Mesenchymal stem cell (in vitro differentiated cells and primary cell): ENCODE data around the gene CFAP92.

ENCODE experiments used
- DNase-seq: peaks from one replicate; pipeline ENCODE4 v3.0.0-alpha.2; 2013
- H2AFZ ChIP-seq: one replicate; pipeline ENCODE4 v1.6.1; 2013; ENCODE audit warnings: low read depth, mild to moderate bottlenecking, control low read depth, inconsistent platforms, low read length, moderate library complexity
- H2AK5ac ChIP-seq: 2 replicates; pipeline ENCODE4 v1.6.1; 2013; ENCODE audit warnings: low read length, moderate library complexity, mild to moderate bottlenecking, inconsistent platforms; ENCODE audit not compliant: severe bottlenecking
- H2BK120ac ChIP-seq: one replicate; pipeline ENCODE4 v1.6.1; 2013; ENCODE audit warnings: low read depth, mild to moderate bottlenecking, inconsistent platforms, low read length, moderate library complexity
- H2BK12ac ChIP-seq, 2 experiments: one replicate each; pipeline ENCODE4 v1.6.1; 2013; ENCODE audit warnings: inconsistent platforms in 2 of 2, low read length in 2 of 2, mild to moderate bottlenecking in 2 of 2, moderate library complexity in 2 of 2, control low read depth in 1 of 2
- H2BK15ac ChIP-seq: one replicate; pipeline ENCODE4 v1.6.1; 2013; ENCODE audit warnings: mild to moderate bottlenecking, low read depth, inconsistent platforms; ENCODE audit not compliant: poor library complexity, severe bottlenecking
- H2BK5ac ChIP-seq: 2 replicates; pipeline ENCODE4 v1.6.1; 2013; ENCODE audit warnings: low read depth, mild to moderate bottlenecking, low read length, control low read depth, inconsistent platforms; ENCODE audit not compliant: poor library complexity, severe bottlenecking
- H3K14ac ChIP-seq, 2 experiments: one replicate each; pipeline ENCODE4 v1.6.1; 2013; ENCODE audit warnings: inconsistent platforms in 2 of 2, low read length in 2 of 2, control low read depth in 1 of 2, mild to moderate bottlenecking in 1 of 2, moderate library complexity in 1 of 2
- H3K18ac ChIP-seq, 2 experiments: one replicate each; pipeline ENCODE4 v1.6.1; 2013; ENCODE audit warnings: inconsistent platforms in 2 of 2, low read length in 2 of 2, control low read depth in 1 of 2, low read depth in 1 of 2, mild to moderate bottlenecking in 1 of 2
- H3K23ac ChIP-seq, 2 experiments: one replicate each; pipeline ENCODE4 v1.6.1; 2013; ENCODE audit warnings: inconsistent platforms in 2 of 2, low read length in 2 of 2, mild to moderate bottlenecking in 2 of 2, moderate library complexity in 2 of 2, control low read depth in 1 of 2
- H3K27ac ChIP-seq: 2 replicates; pipeline ENCODE4 v1.5.1; 2013; ENCODE audit warnings: mild to moderate bottlenecking, moderate library complexity, low read length, control low read depth, inconsistent platforms; ENCODE audit not compliant: poor library complexity, severe bottlenecking
- H3K27me3 ChIP-seq, 2 experiments: 2 replicates each; pipeline versions ENCODE4 v1.6.1 to v1.7.0; 2013; ENCODE audit warnings: low read length in 2 of 2, mild to moderate bottlenecking in 2 of 2, moderate library complexity in 2 of 2, control low read depth in 1 of 2, inconsistent platforms in 1 of 2; ENCODE audit not compliant: control insufficient read depth in 1 of 2, insufficient read depth in 1 of 2
- H3K36me3 ChIP-seq, 2 experiments: 2 replicates each; pipeline versions ENCODE4 v1.6.1 to v1.7.0; 2013; ENCODE audit warnings: low read length in 2 of 2, control low read depth in 1 of 2, inconsistent platforms in 1 of 2, low read depth in 1 of 2, mild to moderate bottlenecking in 1 of 2; ENCODE audit not compliant: insufficient read depth in 2 of 2, control insufficient read depth in 1 of 2
- H3K4ac ChIP-seq, 2 experiments: one replicate each; pipeline ENCODE4 v1.6.1; 2013; ENCODE audit warnings: inconsistent platforms in 2 of 2, low read length in 2 of 2, mild to moderate bottlenecking in 2 of 2, moderate library complexity in 2 of 2, control low read depth in 1 of 2, low read depth in 1 of 2
- H3K4me1 ChIP-seq: 2 replicates; pipeline ENCODE4 v1.6.1; 2013; ENCODE audit warnings: low read depth, low read length, control low read depth; ENCODE audit not compliant: control insufficient read depth, insufficient read depth
- H3K4me2 ChIP-seq: 2 replicates; pipeline ENCODE4 v1.6.1; 2013; ENCODE audit warnings: low read length, mild to moderate bottlenecking, inconsistent platforms; ENCODE audit not compliant: poor library complexity, severe bottlenecking
- H3K4me3 ChIP-seq, 2 experiments: 2 replicates each; pipeline versions ENCODE4 v1.5.1 to v1.7.0; 2013; ENCODE audit warnings: low read length in 2 of 2, mild to moderate bottlenecking in 2 of 2, control low read depth in 1 of 2, low read depth in 1 of 2; ENCODE audit not compliant: insufficient read depth in 1 of 2
- H3K79me1 ChIP-seq: replicated peaks from 2 replicates; pipeline ENCODE4 v1.6.1; 2013; ENCODE audit warnings: mild to moderate bottlenecking, control low read depth, low read length, inconsistent platforms; ENCODE audit not compliant: poor library complexity, severe bottlenecking
- H3K9ac ChIP-seq: 2 replicates; pipeline ENCODE4 v1.7.0; 2013; ENCODE audit warnings: mild to moderate bottlenecking, low read length, moderate library complexity
- H3K9me3 ChIP-seq: 2 replicates; pipeline ENCODE4 v1.7.0; 2013; ENCODE audit warnings: mild to moderate bottlenecking, low read length; ENCODE audit not compliant: control insufficient read depth
- H4K8ac ChIP-seq: one replicate; pipeline ENCODE4 v1.6.1; 2013; ENCODE audit warnings: inconsistent platforms, mild to moderate bottlenecking, low read length, moderate library complexity
- H4K91ac ChIP-seq: one replicate; pipeline ENCODE4 v1.6.1; 2013; ENCODE audit warnings: mild to moderate bottlenecking, low read length, inconsistent platforms
- WGBS: methylation state at CpG from one replicate; pipeline ENCODE4 v1.1.7; 2013; ENCODE audit warnings: mixed read lengths; 5-methylcytosine and 5-hydroxymethylcytosine counted together

The CFAP92 gene

DNA sequence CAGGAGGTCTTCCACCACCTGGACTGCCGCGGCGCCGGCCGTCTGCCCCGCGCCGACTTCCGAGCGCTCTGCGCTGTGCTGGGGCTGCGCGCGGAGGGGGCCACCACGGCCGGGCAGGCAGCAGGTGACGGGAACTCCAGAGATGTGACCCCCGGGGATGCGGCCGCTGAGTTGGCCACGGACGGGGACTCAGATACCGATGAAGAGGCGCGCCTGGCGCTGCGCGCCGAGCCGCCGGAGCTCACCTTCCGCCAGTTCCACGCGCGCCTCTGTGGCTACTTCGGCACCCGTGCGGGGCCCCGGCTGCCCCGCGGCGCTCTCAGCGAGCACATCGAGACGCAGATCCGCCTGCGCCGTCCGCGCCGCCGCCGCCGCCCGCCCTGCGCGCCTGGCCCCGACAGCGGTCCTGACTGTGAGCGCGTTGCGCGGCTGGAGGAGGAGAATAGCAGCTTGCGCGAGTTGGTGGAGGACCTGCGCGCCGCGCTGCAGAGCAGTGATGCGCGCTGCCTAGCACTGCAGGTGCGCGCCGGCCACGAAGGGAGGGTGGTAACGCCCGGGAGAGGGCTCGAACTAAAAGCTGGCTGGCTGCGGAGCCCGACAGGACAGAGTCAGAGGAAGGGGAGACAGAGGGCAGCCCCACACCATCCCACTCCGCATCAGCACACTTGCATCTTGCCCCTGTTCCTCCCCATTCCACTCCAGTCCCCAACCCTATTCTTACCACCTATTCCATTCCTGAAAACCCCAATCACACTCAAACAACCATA, 8.1 kb upstream of the CFAP92 start:
- H2AFZ ChIP-seq, result no peak overlapping the region
- no peak overlapping the region for H3K23ac ChIP-seq
- no peak overlapping the region for H3K27ac ChIP-seq
- H3K9me3 ChIP-seq, result no peaks in the 10 kb centered on the region
- peak; percentile 45 for DNase-seq
- H3K4me2 ChIP-seq, result peak overlapping the region; percentile 51
- H4K91ac ChIP-seq, result no peak overlapping the region
- H2BK5ac ChIP-seq, result no peak overlapping the region
- H3K4me3 ChIP-seq, result peak overlapping the region in 1 of 2 experiments; percentile 61
- no peak overlapping the region for H3K18ac ChIP-seq
- H3K4me1 ChIP-seq, result peaks cover 16% of the 10 kb centered on the region
- H3K79me1 ChIP-seq, result no peaks in the 10 kb centered on the region
- no peak overlapping the region for H4K8ac ChIP-seq
- no peak overlapping the region for H2AK5ac ChIP-seq
- peaks cover 69 to 94% of the 10 kb centered on the region in 2 experiments for H3K27me3 ChIP-seq
- 2% methylated on average over 73 of the region's 81 CpGs for WGBS
- no peak overlapping the region for H3K9ac ChIP-seq
- no peak overlapping the region for H3K14ac ChIP-seq
- no peaks in the 10 kb centered on the region for H3K36me3 ChIP-seq
- H2BK12ac ChIP-seq, result peak overlapping the region in 1 of 2 experiments; percentile 11
- no peak overlapping the region for H2BK120ac ChIP-seq
- no peak overlapping the region for H2BK15ac ChIP-seq
- no peak overlapping the region for H3K4ac ChIP-seq

- no peak within 1 kb of the TSS for H3K23ac ChIP-seq
- no peak within 1 kb of the TSS for H2BK5ac ChIP-seq
- H4K91ac ChIP-seq, result no peak within 1 kb of the TSS
- H3K4me2 ChIP-seq, result peak within 1 kb of the TSS; percentile 51
- H3K27me3 ChIP-seq, result peaks cover 69 to 94% of the 10 kb centered on the region in 2 experiments
- no peak within 1 kb of the TSS for H2BK120ac ChIP-seq
- H2BK12ac ChIP-seq, result peak within 1 kb of the TSS; percentile 25 to 84
- no peaks in the 10 kb centered on the region for H3K9me3 ChIP-seq
- peak within 1 kb of the TSS; percentile 29 for H2AFZ ChIP-seq
- H3K4ac ChIP-seq, result peak within 1 kb of the TSS in 1 of 2 experiments; percentile 4
- H3K4me1 ChIP-seq, result peaks cover 16% of the 10 kb centered on the region
- H2AK5ac ChIP-seq, result no peak within 1 kb of the TSS
- peak within 1 kb of the TSS; percentile 7 to 61 for H3K4me3 ChIP-seq
- H3K18ac ChIP-seq, result peak within 1 kb of the TSS in 1 of 2 experiments; percentile 80
- no peaks in the 10 kb centered on the region for H3K79me1 ChIP-seq
- no peaks in the 10 kb centered on the region for H3K36me3 ChIP-seq
- no peak within 1 kb of the TSS for H3K27ac ChIP-seq
- H3K9ac ChIP-seq, result peak within 1 kb of the TSS; percentile 7
- under 1% methylated on average over 49 of the region's 74 CpGs for WGBS
- H4K8ac ChIP-seq, result no peak within 1 kb of the TSS
- peak within 1 kb of the TSS; percentile 99 for H2BK15ac ChIP-seq
- peak; percentile 73 for DNase-seq
- H3K14ac ChIP-seq, result no peak within 1 kb of the TSS
These were observed 7.4 kb upstream of the CFAP92 start, which contains the start of gene EFCC1 for GRCh38 chr3:129001101-129001805. EFCC1 (plus strand) TSS chr3:129001304; CDS start chr3:129001629, 325 bp downstream.

GRCh38 chr3:129000742-129001100, 6.8 kb upstream of the CFAP92 start:
- 16% methylated on average over 15 of the region's 15 CpGs for WGBS

GRCh38 chr3:128999102-128999501, 5.2 kb upstream of the CFAP92 start:
- Histone ChIP-seq H3K36me3 (no peaks in the 10 kb centered on the region), H3K4me1 (peaks cover 16% of the 10 kb centered on the region), H3K4me2 (no peak overlapping the region), H3K14ac (no peak overlapping the region), H4K8ac (no peak overlapping the region), H3K18ac (no peak overlapping the region), H3K27me3 (peaks cover 79 to 95% of the 10 kb centered on the region in 2 experiments), H3K4me3 (no peak overlapping the region), H2BK15ac (no peak overlapping the region), H3K79me1 (no peaks in the 10 kb centered on the region), H3K4ac (no peak overlapping the region), H2AK5ac (no peak overlapping the region), H2BK5ac (no peak overlapping the region), H3K9me3 (no peaks in the 10 kb centered on the region), H2BK12ac (no peak overlapping the region), H3K27ac (no peak overlapping the region), H2BK120ac (no peak overlapping the region), H3K9ac (no peak overlapping the region), H2AFZ (no peak overlapping the region), H3K23ac (no peak overlapping the region), H4K91ac (no peak overlapping the region)
- DNase-seq, result no peak
- WGBS, result 64% methylated on average over 3 of the region's 5 CpGs

More at GRCh38 chr3:129000742-129001100, 6.8 kb upstream of the CFAP92 start:
- no peak overlapping the region for H4K91ac ChIP-seq
- no peak overlapping the region for H2AK5ac ChIP-seq
- peak overlapping the region; percentile 4 to 61 for H3K4me3 ChIP-seq
- H2BK12ac ChIP-seq, result peak overlapping the region in 1 of 2 experiments; percentile 84
- H3K36me3 ChIP-seq, result no peaks in the 10 kb centered on the region
- no peak for DNase-seq
- no peak overlapping the region for H3K23ac ChIP-seq
- H2AFZ ChIP-seq, result peak overlapping the region; percentile 29
- H4K8ac ChIP-seq, result no peak overlapping the region
- H2BK15ac ChIP-seq, result peak overlapping the region; percentile 55
- H3K27ac ChIP-seq, result no peak overlapping the region
- H3K4me1 ChIP-seq, result peaks cover 16% of the 10 kb centered on the region
- H3K27me3 ChIP-seq, result peaks cover 72 to 94% of the 10 kb centered on the region in 2 experiments
- peak overlapping the region in 1 of 2 experiments; percentile 28 for H3K18ac ChIP-seq
- peak overlapping the region in 1 of 2 experiments; percentile 4 for H3K4ac ChIP-seq
- H3K9ac ChIP-seq, result peak overlapping the region; percentile 7
- H3K9me3 ChIP-seq, result no peaks in the 10 kb centered on the region
- H3K79me1 ChIP-seq, result no peaks in the 10 kb centered on the region
- no peak overlapping the region for H3K14ac ChIP-seq
- no peak overlapping the region for H3K4me2 ChIP-seq
- H2BK120ac ChIP-seq, result no peak overlapping the region
- H2BK5ac ChIP-seq, result no peak overlapping the region
